GM23248 (cell line): ENCODE data around the gene NOP53.

Source experiments
- EZH2 ChIP-seq: fragments of 200-600 bp; sonication (generic); IDR thresholded peaks from 2 replicates; pipeline ENCODE4 v1.6.1; 2018; ENCODE audit warnings: antibody characterized with exemption, mild to moderate bottlenecking; ENCODE audit not compliant: insufficient read depth, poor library complexity, severe bottlenecking
- EZH2phosphoT487 ChIP-seq: fragments of 200-600 bp; sonication (generic); IDR thresholded peaks from 2 replicates; pipeline ENCODE4 v1.6.1; 2018; ENCODE audit warnings: antibody characterized with exemption, moderate library complexity, mild to moderate bottlenecking, low read depth; ENCODE audit not compliant: insufficient read depth

DNA sequence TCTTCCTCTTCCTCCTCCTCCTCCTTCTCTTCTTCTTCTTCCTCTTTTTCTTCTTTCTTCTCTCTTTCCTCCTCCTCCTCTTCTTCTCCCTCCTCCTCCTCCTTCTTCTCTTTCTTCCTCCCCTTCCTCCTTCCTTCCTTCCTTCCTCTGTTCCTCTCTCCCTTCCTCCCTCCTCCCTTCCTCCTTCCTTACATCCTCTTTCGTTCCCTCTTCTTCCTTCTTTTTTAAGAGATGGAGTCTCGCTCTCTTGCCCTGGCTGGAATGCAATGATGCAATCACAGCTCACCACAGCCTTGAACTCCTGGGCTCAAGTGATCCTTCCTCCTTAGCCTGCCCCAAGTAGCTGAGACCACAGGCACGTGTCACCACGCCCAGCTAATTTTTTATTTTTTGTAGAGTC lies 18.9 kb upstream of the NOP53 start:
- TF ChIP-seq EZH2 (no peak), EZH2phosphoT487 (no peak)
